Measurements from ENCODE around the gene CASP7. TPM values are rescaled to one million over a fixed set of nuclear protein-coding genes. Genes with fewer than 3 reads are reported as not detected.
A peak's percentile ranks its signal among the peaks of the same experiment; 100 is the strongest.

CASP7 gene
- total RNA-seq, 2 donors from 2014 or later, result 8.5 to 10.6 TPM

GRCh38 chr10:113693348-113693747, 13.6 kb downstream of the CASP7 start:
- H3K27ac Mint-ChIP-seq, result no peak overlapping the region
- ATAC-seq, result no peak
- no peak for DNase-seq (ENCODE audit: low spot score in 2 of 2)
- H3K9me3 Mint-ChIP-seq, result peaks cover 24 to 33% of the 10 kb centered on the region in 2 donors
- peaks cover 42 to 71% of the 10 kb centered on the region in 2 donors for H3K36me3 Mint-ChIP-seq

GRCh38 chr10:113695691-113696090, 16.0 kb downstream of the CASP7 start:
- no peak for DNase-seq (ENCODE audit: low spot score in 2 of 2)
- Mint-ChIP-seq H3K27ac (no peak overlapping the region), H3K9me3 (peaks cover 17 to 19% of the 10 kb centered on the region in 2 donors), H3K36me3 (peaks cover 30 to 58% of the 10 kb centered on the region in 2 donors)
- no peak for ATAC-seq

- Mint-ChIP-seq H3K36me3 (peaks cover 16 to 43% of the 10 kb centered on the region in 2 donors), H3K9me3 (peaks cover 14% of the 10 kb centered on the region in 2 donors), H3K27ac (no peak overlapping the region)
- ATAC-seq (no peak), DNase-seq (ENCODE audit: low spot score in 2 of 2) (no peak)
Observed at GRCh38 chr10:113697595-113697994, 17.9 kb downstream of the CASP7 start.

- Mint-ChIP-seq H3K27ac (no peak overlapping the region), H3K36me3 (peaks cover 0 to 5% of the 10 kb centered on the region in 2 donors), H3K9me3 (no peaks in the 10 kb centered on the region)
- ATAC-seq, result no peak
- DNase-seq (ENCODE audit: low spot score in 2 of 2), result peak in 1 of 2 donors; percentile 10
Observed at GRCh38 chr10:113704637-113705343, 25.1 kb downstream of the CASP7 start.

GRCh38 chr10:113705344-113705652, 25.6 kb downstream of the CASP7 start:
- H3K27ac Mint-ChIP-seq, result no peak overlapping the region
- ATAC-seq (no peak), DNase-seq (ENCODE audit: low spot score in 2 of 2) (no peak)
- no peaks in the 10 kb centered on the region for H3K9me3 Mint-ChIP-seq
- peaks cover 0 to 5% of the 10 kb centered on the region in 2 donors for H3K36me3 Mint-ChIP-seq

DNA sequence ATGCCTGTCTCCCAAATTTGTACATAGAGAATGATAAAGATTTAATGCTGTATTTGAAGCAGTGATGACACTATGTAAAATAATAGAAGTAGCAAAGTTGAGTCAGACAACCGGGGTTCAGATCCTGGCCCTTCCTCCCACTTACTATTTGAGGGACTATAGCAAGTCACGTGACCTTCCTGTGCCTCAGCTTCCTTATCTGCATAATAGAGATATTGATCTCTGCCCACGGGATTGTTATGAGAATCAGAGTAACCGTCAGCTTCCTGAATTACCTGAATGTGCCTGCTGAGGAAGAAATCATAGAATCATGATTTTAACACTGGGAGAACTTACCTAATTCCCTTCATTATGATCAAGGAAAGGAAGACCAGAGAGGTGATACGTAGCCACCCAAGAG, 26.9 kb downstream of the CASP7 start:
- H3K36me3 Mint-ChIP-seq, result peaks cover 0 to 5% of the 10 kb centered on the region in 2 donors
- no peak for DNase-seq (ENCODE audit: low spot score in 2 of 2)

GRCh38 chr10:113708640-113709039, 28.9 kb downstream of the CASP7 start:
- Mint-ChIP-seq H3K27ac (peak overlapping the region; percentile 16 to 82), H3K36me3 (peaks cover 0 to 5% of the 10 kb centered on the region in 2 donors), H3K9me3 (no peaks in the 10 kb centered on the region)
- ATAC-seq (no peak), DNase-seq (ENCODE audit: low spot score in 2 of 2) (no peak)

More for the DNA sequence above, 26.9 kb downstream of the CASP7 start:
- Mint-ChIP-seq H3K27ac (peak overlapping the region in 1 of 2 donors; percentile 23), H3K9me3 (no peaks in the 10 kb centered on the region)
- peak in 1 of 2 donors; percentile 43 for ATAC-seq

- Mint-ChIP-seq H3K27ac (peak overlapping the region in 1 of 2 donors; percentile 16), H3K36me3 (peaks cover 5% of the 10 kb centered on the region in 2 donors), H3K9me3 (no peaks in the 10 kb centered on the region)
- ATAC-seq, result no peak
- DNase-seq (ENCODE audit: low spot score in 2 of 2), result no peak
Observed at GRCh38 chr10:113709221-113709838, 29.6 kb downstream of the CASP7 start.

DNA sequence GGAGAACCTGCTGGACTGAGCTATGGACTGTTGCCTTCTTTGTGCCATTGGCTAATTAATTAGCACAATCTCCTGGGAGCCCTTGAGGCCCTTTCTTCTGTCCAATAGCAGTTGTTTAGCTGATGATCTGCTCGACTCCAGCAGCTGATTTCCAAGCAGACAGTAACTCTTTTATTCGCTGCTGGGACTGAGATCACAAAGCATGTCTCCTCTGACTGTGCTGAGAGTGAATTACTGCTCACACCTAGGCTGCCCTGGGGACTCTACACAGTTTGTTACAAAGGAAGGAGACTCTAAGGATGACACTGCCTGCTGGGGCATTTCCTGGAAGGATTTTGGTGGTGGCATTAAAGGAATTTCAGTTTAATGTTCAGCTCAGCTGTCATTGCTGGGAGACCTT, 31.4 kb downstream of the CASP7 start:
- Mint-ChIP-seq H3K27ac (no peak overlapping the region), H3K9me3 (no peaks in the 10 kb centered on the region), H3K36me3 (peaks cover 6 to 11% of the 10 kb centered on the region in 2 donors)
- no peak for DNase-seq (ENCODE audit: low spot score in 2 of 2)
- ATAC-seq, result no peak

- ATAC-seq (no peak), DNase-seq (ENCODE audit: low spot score in 2 of 2) (no peak)
- Mint-ChIP-seq H3K27ac (no peak overlapping the region), H3K36me3 (peaks cover 6 to 11% of the 10 kb centered on the region in 2 donors), H3K9me3 (no peaks in the 10 kb centered on the region)
Observed at GRCh38 chr10:113712024-113712423, 32.3 kb downstream of the CASP7 start.

DNA sequence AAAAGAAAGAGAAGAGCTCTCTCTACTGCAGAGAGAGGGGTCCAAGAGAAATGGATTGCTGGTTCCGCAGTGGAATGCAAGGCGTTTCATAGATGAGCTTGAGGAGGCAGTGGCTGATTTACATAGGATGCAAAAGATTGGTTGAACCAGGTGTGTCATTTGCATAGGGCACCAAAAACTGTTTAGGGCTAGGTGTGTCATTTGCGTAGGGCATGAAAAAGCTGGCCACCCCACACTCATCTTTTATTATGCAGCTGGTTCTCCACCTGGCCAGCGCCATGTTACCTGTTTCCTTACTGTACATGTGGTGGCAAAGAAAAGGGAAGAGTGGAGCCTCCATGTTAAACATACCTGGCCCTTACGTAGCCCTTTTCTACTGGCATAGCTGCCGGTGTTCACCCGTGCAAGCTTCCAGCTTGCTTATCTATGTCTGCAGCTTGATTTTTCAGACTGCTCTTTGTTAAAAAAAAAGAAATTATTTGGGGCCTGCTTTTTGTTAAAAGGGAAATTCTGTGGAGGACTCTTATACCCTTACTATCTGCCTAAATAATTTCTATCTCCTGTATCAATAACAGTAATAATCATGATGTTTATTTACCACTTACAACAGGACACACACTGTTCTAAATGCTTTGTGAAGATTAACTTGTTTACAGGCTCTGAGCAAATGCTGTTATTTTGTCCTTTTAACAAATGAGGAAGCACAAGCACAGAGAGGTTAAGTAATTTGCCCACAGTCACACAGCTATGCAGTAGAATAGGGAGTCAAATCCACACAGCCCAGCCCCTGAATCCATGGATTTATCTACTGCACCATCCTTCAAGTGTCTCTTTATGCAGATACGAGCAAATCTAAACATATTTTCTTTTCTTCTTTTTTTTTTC, 33.3 kb downstream of the CASP7 start:
- no peak for DNase-seq (ENCODE audit: low spot score in 2 of 2)
- H3K36me3 Mint-ChIP-seq, result peaks cover 6 to 11% of the 10 kb centered on the region in 2 donors
- no peak for ATAC-seq
- no peaks in the 10 kb centered on the region for H3K9me3 Mint-ChIP-seq
- H3K27ac Mint-ChIP-seq, result no peak overlapping the region

GRCh38 chr10:113713640-113713982, 33.9 kb downstream of the CASP7 start:
- Mint-ChIP-seq H3K9me3 (no peaks in the 10 kb centered on the region), H3K27ac (no peak overlapping the region), H3K36me3 (peaks cover 6 to 11% of the 10 kb centered on the region in 2 donors)
- ATAC-seq (no peak), DNase-seq (ENCODE audit: low spot score in 2 of 2) (no peak)

- no peak for ATAC-seq
- Mint-ChIP-seq H3K27ac (no peak overlapping the region), H3K9me3 (no peaks in the 10 kb centered on the region), H3K36me3 (peaks cover 6 to 18% of the 10 kb centered on the region in 2 donors)
- DNase-seq (ENCODE audit: low spot score in 2 of 2), result no peak
Observed at GRCh38 chr10:113716109-113716910, 36.6 kb downstream of the CASP7 start.

DNA sequence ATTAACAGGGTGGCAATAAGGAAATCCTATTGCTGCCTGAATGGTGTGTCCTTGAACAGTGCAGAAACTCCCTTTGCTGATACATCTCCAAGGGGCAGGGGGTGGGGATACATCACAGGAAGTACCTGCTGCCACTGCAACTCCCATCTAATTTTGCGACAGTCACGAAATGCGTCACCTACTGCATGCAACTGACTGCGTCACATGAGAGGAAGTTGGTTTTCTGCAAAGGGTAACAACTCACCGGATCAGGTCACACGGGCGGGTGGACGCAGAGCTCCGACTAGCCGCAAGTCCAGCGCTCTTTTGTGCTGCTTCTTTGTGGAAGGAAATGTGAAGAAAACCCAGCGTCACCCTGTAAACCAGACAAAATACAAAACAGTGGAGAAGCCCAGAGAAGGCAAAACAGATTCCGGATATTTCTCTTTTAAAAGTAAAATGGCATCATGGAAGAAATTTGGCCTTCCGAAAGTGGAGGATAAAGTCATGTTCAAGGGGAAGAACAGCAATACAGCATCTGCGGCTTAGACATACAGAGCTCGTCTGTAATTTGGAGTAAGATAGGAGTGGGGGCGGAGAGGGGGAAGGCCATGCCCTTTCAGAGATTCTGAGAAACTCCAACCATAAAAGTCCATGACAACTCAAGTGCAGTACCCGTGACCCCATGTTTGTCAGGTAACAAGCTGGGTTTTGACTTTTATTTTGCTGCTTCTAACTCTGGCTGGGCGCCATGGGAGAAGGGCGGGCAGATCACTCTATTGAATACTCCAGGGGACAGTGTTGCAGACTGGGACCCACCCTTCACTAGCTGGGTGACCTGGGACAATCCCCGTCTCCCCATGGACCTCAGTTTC, 39.5 kb downstream of the CASP7 start:
- Mint-ChIP-seq H3K36me3 (peaks cover 6 to 17% of the 10 kb centered on the region in 2 donors), H3K27ac (peak overlapping the region in 1 of 2 donors; percentile 6), H3K9me3 (no peaks in the 10 kb centered on the region)
- no peak for ATAC-seq
- no peak for DNase-seq (ENCODE audit: low spot score in 2 of 2)

DNA sequence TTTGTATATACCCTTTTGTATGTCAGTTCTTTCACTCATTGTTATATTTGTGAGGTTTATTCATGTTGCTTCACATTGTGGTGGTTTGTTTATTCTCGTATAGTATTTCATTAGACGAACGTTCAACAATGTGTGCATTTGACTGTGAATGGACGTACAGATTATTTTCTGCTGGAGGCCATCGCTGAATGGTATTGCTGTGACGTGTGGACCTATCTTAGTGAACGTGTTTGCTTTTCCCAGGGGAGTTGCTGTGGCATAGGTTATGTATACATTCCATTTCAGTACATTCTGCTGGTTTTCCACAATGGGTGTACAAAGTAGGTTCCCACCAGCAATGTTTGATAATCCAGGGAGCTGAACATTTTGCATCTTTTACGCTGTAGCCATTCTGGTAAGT, 40.7 kb downstream of the CASP7 start:
- H3K9me3 Mint-ChIP-seq, result no peaks in the 10 kb centered on the region
- DNase-seq (ENCODE audit: low spot score in 2 of 2), result no peak
- no peak overlapping the region for H3K27ac Mint-ChIP-seq
- H3K36me3 Mint-ChIP-seq, result peaks cover 6 to 14% of the 10 kb centered on the region in 2 donors
- ATAC-seq, result no peak
